Heart left ventricle (tissue), 13 donors: ENCODE measurements around the gene ACOX2.

Experiments
- CTCF ChIP-seq, 12 donors: fragments of 200-600 bp; sonication (generic) in 4 of 12; IDR thresholded peaks; one replicate each; pipeline versions ENCODE4 v1.5.0 to v1.8.0; 2018 to 2022; ENCODE audit warnings: antibody characterized with exemption in 12 of 12, mild to moderate bottlenecking in 5 of 12
- POLR2A ChIP-seq, 2 donors: fragments of 450-650 bp; IDR thresholded peaks; one replicate each; pipeline ENCODE4 v1.6.1; 2017; ENCODE audit warnings: antibody characterized with exemption in 2 of 2, mild to moderate bottlenecking in 2 of 2, moderate library complexity in 2 of 2
- donor health status: ischemic (EF 13 %, LVEDD 7.1; RV severe dilation, severe dysfunction).
- donor health status: DM: no; HTN: yes; CAD: no.
- donor health status: DM: no; HTN: no; CAD: no.
- donor health status: ischemic (EF 25% LVEDD 6.9; RV normal size, moderate dysfunction).
- donor health status: ischemic (EF 25% LVEDD 5.7; RV mildly dilated, moderate dysfunction).
- donor health status: ischemic (EF 35%, LVEDD 5.7; RV mildly dilated, moderate dysfunction).
- donor health status: nonischemic (EF 11% LVEDD 7.7; RV severe dilation, severe dysfunction).
- donor health status: DM: yes; HTN: yes; CAD: no.
- donor health status: PGD.
- donor health status: ischemic (EF 29% LVEDD 5.4; RV normal size, mild dysfunction).
- donor health status: nonischemic (EF 23%, LVEDD 6.1; RV moderate dilation, normal function).

GRCh38 chr3:58474967-58475578, 61.9 kb downstream of the ACOX2 start:
- no peak for TF ChIP-seq CTCF (IDR thresholded peaks at IDR 0.05)
- no peak for TF ChIP-seq POLR2A (IDR thresholded peaks at IDR 0.05)
